ENCODE measurements around the gene SPACA4.

The SPACA4 gene

GRCh38 chr19:48606463-48607358 is at the start of gene SPACA4:
TSS of gene SPACA4 (plus strand) at chr19:48606742. CDS start at chr19:48606979, 237 bp downstream.
- no peak for TF ChIP-seq CTCF (IDR thresholded peaks at IDR 0.05)

- TF ChIP-seq CTCF (IDR thresholded peaks at IDR 0.05), result no peak
Measured at GRCh38 chr19:48556825-48557224, 49.7 kb upstream of the SPACA4 start.

GRCh38 chr19:48558018-48558684 is 48.4 kb upstream of the SPACA4 start:
- TF ChIP-seq CTCF (IDR thresholded peaks at IDR 0.05), result no peak

GRCh38 chr19:48560095-48560530 is 46.4 kb upstream of the SPACA4 start:
- no peak for TF ChIP-seq CTCF (IDR thresholded peaks at IDR 0.05)

- no peak for TF ChIP-seq CTCF (IDR thresholded peaks at IDR 0.05)
Measured at GRCh38 chr19:48561412-48561811, 45.1 kb upstream of the SPACA4 start.

- no peak for TF ChIP-seq CTCF (IDR thresholded peaks at IDR 0.05)
Measured at GRCh38 chr19:48565090-48565489, 41.5 kb upstream of the SPACA4 start.

GRCh38 chr19:48568345-48568886 is 38.1 kb upstream of the SPACA4 start:
- no peak for TF ChIP-seq CTCF (IDR thresholded peaks at IDR 0.05)
